GM19240 (cell line): ENCODE results near the gene XCL2.
"Not testable (repeated sequence)": the region's sequence is repeated elsewhere in the genome, so short reads cannot be mapped to it uniquely, and the experiment has no call there.

Experiments used
- DNase-seq: peaks from one replicate; pipeline ENCODE4 v3.0.0; 2011; ENCODE audit warnings: low spot score; ENCODE audit not compliant: insufficient read length

Gene XCL2

GRCh38 chr1:168543840-168544498, at the start of gene XCL2:
XCL2 (minus strand) TSS chr1:168543997; CDS start chr1:168543964, 33 bp downstream.
- not testable (repeated sequence) for DNase-seq

- no peak for DNase-seq
These were observed 47.9 kb upstream of the XCL2 start for GRCh38 chr1:168591641-168592250.

GRCh38 chr1:168591066-168591465, 47.3 kb upstream of the XCL2 start:
- no peak for DNase-seq

GRCh38 chr1:168589167-168589566, 45.4 kb upstream of the XCL2 start:
- no peak for DNase-seq

GRCh38 chr1:168585937-168586336, 42.1 kb upstream of the XCL2 start:
- DNase-seq, result no peak

- no peak for DNase-seq
These were observed 41.4 kb upstream of the XCL2 start for GRCh38 chr1:168585191-168585590.

GRCh38 chr1:168583571-168583970, 39.8 kb upstream of the XCL2 start:
- no peak for DNase-seq

GRCh38 chr1:168582688-168583336, 39.0 kb upstream of the XCL2 start:
- no peak for DNase-seq

- DNase-seq, result no peak
These were observed 38.2 kb upstream of the XCL2 start for GRCh38 chr1:168581817-168582572.

GRCh38 chr1:168580991-168581390, 37.2 kb upstream of the XCL2 start:
- not testable (repeated sequence) for DNase-seq

- DNase-seq, result not testable (repeated sequence)
These were observed 36.5 kb upstream of the XCL2 start for GRCh38 chr1:168580290-168580689.

GRCh38 chr1:168578531-168579185, 34.9 kb upstream of the XCL2 start:
- DNase-seq, result not testable (repeated sequence)

GRCh38 chr1:168576245-168576688, 32.5 kb upstream of the XCL2 start, which contains the start of gene XCL1:
XCL1 (plus strand) TSS chr1:168576605; CDS start chr1:168576638, 33 bp downstream.
- DNase-seq, result not testable (repeated sequence)

GRCh38 chr1:168574234-168574633, 30.4 kb upstream of the XCL2 start:
- DNase-seq, result not testable (repeated sequence)

GRCh38 chr1:168572633-168573032, 28.8 kb upstream of the XCL2 start:
- no peak for DNase-seq

GRCh38 chr1:168570652-168571051, 26.9 kb upstream of the XCL2 start:
- no peak for DNase-seq

- DNase-seq, result no peak
These were observed 24.5 kb upstream of the XCL2 start for GRCh38 chr1:168568346-168568745.

- DNase-seq, result no peak
These were observed 23.8 kb upstream of the XCL2 start for GRCh38 chr1:168567568-168567967.

GRCh38 chr1:168567007-168567406, 23.2 kb upstream of the XCL2 start:
- no peak for DNase-seq

GRCh38 chr1:168565825-168566224, 22.0 kb upstream of the XCL2 start:
- DNase-seq, result no peak

GRCh38 chr1:168561989-168562388, 18.2 kb upstream of the XCL2 start:
- DNase-seq, result no peak
